Skin epidermis (tissue), 12 donors: ENCODE results near the gene TTI1.

Source experiments
- H3K27ac ChIP-seq, 21 experiments: fragments of 200-600 bp; sonication (generic) in 11 of 21; one replicate each; pipeline ENCODE4 v1.5.0; 2020; ENCODE audit warnings: mild to moderate bottlenecking in 3 of 21, inconsistent platforms in 2 of 21, moderate library complexity in 2 of 21
- H3K4me3 ChIP-seq, 7 experiments: fragments of 200-600 bp; sonication (generic) in 2 of 7; one replicate each; pipeline ENCODE4 v1.5.0; 2020; ENCODE audit warnings: inconsistent platforms in 2 of 7, mild to moderate bottlenecking in 2 of 7, moderate library complexity in 1 of 7

TTI1 gene

DNA sequence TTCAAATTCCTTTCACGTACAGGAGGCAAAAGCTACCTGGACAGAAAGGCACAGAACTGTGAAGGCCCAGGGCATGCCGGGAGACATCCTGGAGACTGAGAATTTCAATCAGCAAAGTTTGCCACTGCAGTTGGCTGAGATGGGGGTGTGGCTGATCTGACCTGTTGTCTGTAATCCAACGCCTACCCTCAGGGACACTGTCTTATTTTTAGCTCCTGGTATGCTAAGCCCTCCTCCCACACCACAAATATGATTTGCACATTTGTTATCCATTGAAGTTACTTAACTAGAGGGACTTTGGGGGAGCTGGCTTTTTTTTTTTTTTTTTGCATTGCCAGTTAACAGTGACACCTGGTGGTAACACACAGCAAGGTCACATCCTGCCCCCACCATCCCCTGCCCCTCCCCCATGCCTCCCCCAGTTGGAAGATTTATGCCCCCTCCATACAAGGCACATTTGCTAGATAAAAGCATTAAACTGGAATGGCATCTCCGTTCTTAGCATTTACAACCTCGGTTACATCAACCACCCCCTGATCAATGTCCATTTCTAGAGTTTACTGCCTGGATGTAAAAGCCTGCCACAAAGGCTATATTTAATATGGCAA is 40.4 kb downstream of the TTI1 start:
- H3K4me3 ChIP-seq = no peak overlapping the region
- no peak overlapping the region for H3K27ac ChIP-seq

DNA sequence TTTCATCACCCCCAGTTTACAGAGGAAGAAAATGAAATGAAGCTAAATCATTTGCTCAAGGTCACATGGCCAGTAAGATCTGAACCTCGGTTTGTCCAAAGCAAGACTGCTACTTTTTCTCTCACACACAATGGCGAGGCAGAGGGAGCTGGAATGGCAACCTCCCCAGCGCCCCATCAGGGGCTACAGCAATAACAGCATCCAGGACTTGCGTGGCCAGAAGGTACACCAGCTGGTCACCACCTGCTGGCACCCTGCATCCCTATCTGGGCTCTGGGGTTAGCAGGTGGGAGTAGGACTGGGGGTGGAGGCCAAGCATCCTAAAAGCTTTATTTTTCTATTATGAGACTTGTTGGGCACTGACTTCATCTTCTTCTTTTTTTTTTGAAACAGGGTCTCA is 41.3 kb downstream of the TTI1 start:
- no peak overlapping the region for H3K4me3 ChIP-seq
- H3K27ac ChIP-seq = peak overlapping the region in 2 of 21 experiments; percentile 27 to 69

DNA sequence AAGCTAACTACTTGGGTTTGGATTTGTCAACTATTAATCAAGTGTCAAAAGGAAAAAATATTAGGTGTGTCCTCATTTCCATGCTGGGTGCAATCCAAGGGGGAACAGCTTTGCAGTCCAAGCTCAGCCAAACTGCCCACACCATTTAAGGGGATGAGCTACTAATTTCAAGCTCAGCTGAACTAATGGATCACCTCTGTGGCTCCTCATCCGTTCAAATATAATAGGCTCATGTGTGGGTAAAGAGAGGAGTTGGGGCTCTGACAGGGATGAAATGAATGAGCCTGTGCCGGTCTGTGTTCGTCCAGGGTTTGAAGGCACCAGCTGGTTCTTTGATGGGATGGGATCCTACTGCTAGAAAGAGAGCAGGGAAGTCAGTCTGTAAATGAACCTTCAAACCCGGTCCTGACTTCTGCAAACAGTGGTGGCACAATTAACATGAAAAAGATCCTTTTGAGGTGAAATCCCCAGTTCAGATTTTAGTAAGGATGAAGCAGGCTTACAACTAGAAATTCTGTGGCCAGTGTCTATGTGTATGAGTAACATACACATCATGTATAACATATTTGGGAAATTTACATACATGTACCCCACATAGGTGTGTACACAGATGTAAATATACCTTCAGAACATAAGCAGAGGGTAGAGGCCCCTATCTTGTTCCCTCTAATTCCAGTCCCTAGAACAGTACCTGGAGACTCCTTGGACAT is 41.9 kb downstream of the TTI1 start:
- Histone ChIP-seq H3K4me3 (no peak overlapping the region), H3K27ac (peak overlapping the region in 2 of 21 experiments; percentile 27 to 69)

DNA sequence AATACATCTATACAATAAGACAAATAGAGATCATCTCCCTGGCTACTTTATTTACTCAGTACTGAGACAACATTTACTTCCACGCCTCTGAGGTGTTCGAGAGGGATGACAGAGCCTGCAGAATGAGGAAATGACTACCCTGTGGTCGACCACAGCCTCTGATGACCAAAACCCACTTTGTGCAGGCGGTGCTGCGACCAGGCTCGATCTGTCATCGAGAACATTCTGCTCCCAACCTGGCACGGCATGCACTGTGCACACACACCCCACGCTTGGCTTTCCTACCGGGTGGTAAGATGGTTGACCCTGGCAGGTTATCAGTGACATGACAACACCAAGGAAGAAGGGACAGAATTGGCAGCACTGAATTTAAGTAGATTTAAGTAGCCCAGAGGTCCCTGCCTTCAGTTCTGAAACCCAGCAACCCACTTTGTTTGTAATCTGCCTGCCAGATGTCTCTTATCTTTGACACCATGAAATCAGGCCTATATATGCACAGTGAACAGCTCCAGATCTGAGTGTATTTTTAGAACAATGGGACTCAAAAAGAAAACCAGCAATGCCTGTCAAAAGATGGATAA is 42.6 kb downstream of the TTI1 start:
- Histone ChIP-seq H3K4me3 (no peak overlapping the region), H3K27ac (peak overlapping the region in 2 of 21 experiments; percentile 27 to 69)

DNA sequence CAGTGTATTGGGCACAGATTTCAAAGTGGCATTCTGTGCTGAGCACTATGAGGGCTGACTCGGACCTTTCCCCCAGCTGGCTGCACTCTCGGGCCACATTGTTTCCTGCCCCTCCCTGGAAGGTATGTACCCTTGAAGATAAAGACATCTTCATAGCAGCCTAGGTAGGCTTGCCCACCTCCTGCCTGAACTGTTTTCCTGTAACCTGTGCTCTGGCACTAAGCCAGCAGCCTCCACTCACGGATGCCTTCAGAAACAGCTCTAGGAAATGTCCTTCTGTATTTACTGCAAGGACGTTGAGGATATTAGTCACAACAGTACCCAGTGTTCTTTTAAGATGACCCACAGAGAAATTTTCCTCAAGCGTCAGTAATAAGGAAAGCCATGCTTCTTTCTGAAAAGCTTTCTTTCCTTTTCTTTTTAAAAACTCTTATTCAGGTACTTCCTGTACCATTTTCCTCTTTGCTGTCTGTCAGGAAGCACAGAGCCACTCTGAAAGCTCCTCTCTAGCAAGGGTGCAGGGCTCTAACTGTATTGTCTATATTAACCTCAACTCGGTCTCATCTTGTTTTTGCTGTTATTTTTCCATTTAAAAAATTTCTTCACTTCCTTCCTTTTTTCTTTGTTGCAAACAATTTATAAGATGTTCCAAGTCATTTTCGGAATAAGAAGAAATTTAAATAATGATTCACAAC is 43.5 kb downstream of the TTI1 start:
- Histone ChIP-seq H3K27ac (peak overlapping the region in 5 of 21 experiments; percentile 11 to 39 (median 27)), H3K4me3 (no peak overlapping the region)

DNA sequence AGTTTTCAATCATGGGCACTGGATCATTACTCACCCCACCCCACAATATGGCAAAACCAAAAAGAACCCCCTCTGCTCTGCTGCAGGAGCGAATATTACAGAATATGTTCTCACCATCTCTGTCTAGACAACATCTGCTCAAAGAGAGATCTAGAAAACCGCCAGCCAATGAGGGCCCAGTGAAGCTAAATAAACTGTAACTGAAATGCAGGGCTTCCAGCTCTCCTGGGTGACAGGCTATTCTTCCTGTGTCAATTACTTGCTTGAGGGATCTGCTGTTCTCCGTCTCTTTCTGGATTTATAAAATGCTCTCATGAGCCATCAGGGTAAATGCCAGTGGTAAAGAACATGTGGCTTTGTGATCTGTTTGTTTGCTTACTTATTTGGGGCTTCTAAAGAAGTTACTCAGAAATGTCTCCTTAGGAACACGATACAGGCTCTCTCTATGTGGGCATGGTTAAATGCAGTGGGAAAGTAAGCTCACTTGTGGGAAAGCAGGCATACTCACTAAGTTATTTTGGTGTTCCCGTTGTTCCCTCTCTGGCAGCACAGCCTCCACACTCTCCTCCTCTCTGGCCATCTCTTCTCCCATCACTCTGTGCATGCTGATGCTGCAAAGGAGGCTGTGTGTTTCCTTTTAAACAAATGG is 44.8 kb downstream of the TTI1 start:
- Histone ChIP-seq H3K4me3 (no peak overlapping the region), H3K27ac (no peak overlapping the region)

DNA sequence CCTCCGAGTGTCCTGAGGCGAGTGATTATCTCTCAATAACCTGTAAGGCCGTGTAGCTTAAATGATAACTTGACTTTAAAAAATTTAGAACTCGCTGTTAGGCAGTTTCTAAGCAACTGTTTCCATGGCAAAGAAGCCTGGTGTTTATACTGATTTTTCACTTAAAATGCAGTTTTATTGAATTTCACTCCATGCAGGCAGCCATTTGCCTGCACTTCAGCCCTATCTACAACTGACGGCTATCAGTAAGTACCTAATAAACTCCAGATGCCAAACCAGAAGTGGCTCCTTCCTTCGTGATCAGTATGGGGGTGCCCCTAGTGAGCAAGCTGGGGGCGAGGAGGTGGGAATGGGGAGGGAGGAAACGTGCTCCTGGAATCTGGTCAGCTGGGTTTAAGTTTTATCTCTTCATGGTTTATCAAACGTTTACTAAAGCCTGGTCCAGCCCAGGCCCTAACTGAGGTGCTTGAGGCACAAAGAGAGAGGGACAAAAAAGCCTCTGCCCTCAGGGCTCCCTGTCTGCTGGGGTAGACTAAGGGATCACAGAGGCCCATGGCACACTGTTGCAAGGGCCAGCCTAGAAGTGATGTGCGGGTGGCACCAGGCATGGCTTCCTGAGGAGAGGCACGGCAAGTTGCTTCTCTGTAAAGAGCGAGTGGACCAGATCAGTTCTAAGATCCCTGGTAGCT is 45.5 kb downstream of the TTI1 start:
- no peak overlapping the region for H3K27ac ChIP-seq

DNA sequence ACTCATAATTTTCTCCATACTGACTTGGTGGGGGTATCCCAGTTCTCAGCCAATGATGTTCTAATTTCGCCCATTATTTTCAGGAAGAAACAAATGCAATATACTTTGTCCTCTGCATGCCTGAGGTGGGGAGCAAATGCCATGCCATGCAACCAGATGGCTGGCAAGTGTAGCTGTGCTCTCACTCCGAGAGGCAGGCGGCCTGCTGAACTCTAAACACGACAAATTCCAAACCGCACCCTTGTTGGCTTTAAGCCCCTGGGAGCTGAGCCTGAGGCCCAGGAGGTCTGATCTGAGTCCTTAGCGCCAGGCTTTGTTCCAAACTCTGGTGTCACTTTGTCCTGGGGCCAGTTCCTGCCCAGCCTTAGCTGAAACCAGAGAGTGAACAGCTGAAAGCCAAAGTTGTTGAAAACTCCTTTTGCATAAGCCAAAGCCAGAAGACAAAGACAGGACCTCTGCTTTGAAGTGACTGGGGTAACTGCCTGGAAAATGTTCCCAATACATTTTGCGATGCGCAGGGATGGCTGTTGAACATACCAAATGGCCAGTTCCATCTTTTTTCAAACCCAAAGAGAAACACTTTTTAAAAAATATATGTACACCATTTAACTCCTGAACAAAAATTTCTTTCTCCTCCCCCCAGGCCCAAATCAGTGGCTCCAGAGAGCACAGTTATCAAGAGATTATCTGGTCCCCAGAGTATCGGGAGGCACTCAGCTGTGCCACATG is 46.2 kb downstream of the TTI1 start:
- no peak overlapping the region for H3K4me3 ChIP-seq
- peak overlapping the region in 1 of 21 experiments; percentile 30 for H3K27ac ChIP-seq

More for the DNA sequence above, 45.5 kb downstream of the TTI1 start:
- no peak overlapping the region for H3K4me3 ChIP-seq

DNA sequence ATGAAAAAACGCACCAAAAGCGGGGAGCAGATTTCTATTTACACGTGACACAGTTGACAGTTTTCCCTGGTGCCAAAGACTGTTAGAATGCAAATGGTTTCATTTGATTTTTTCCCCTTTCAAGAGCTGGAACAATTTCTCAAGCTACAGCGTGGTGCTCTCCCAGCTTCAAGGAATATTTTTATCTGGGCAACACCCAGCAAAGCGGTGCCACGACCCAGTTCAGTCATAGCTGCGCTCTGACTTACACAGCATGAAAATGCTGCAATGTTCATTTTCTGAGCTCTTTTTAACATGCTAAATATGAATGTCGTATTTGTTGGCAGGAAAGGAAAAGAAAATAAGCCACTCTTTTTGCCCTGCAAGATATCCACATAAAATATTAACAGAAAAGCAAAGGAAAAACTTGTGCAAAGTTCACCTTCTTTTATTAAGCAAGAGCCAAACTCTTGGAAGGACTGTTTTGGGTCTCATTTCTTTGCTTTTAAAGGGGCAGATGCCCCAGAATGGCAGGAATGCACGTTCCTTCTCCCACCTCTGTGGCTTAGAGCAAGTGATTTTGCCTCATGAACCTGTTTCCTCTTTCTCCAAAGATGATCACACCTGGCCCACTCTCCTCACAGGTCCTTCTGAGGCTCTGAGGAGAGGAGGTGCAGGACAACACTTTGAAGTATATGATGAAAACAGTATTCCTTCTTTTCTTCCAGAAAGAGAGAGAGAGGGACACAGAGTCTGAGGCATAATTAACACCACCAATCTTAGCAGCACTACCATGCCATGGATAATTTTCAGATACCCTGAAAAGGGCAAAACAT is 47.0 kb downstream of the TTI1 start:
- Histone ChIP-seq H3K27ac (peak overlapping the region in 1 of 21 experiments; percentile 19), H3K4me3 (no peak overlapping the region)

DNA sequence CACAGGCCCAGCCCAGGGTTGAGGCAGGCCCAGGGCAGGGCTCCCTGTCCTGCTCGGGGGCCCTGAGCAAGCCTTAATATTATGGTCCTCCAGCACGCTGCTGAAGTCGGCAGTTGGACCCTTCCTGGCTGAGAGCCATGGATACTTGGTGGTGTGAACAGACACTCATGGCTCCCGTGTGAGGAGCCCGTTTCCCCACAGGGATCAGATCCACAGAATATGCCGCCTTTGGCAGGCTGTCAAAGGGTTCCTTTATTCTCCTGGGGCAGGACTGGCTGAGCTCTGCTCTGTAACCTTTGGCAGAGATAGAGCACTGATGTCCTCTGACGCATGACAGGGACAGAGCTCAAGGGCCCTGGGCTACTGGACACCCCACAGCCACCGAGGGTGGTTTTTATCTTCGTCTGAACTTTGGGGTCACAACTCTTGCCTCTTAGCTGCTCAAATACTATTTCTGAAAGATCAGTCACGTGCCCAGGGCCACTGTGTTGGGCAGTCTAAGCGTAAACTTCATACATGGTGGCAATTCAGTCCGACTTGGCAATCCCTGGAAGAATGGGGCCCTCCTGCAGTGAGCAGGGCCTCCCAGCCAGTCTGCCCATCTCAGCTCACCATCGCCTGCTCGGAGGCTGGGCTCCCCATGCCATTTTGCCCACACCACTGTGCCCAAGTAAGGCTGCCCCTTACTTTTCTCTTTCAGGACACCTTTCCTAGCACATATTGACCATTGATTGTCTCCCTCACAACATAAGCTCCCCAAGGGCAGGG is 49.1 kb downstream of the TTI1 start:
- Histone ChIP-seq H3K4me3 (no peak overlapping the region), H3K27ac (no peak overlapping the region)

DNA sequence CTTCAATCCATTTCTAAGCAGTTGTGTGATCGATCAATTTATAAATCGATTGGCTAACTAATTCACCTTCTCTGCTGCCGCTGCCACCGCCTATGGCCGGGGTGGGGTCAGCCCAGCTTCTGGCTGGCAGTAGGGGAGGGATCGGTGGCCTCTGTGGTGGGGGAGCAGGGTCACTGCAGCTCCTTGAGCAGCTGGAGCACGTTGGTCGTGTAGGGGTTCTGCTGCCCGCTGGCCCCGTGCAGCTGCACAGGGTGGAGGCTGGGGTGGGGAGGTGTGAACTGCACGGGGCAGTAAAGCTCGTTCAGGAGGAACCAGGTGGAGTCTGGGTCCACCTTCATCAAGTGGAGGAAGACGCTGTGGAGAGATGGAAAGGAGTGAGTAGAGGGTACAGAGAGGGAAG is 50.0 kb downstream of the TTI1 start:
- Histone ChIP-seq H3K27ac (no peak overlapping the region), H3K4me3 (no peak overlapping the region)

DNA sequence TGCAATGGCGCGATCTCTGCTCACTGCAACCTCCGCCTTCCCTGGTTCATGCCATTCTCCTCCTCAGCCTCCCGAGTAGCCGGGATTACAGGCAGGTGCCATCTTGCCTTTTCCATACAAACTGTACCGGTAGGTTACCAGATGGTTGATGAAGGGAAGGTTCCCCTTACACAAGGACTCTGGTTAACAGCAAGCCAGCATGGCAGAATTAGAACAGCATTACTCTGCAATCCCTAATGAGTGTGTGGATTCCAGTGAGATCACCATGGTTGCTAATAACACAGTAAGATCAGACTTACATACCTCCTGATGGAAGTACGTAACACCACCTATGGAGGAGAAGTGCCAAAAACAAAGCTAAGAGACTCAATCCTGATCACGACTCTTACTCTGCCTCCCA is 51.7 kb downstream of the TTI1 start:
- H3K27ac ChIP-seq = no peak overlapping the region
- H3K4me3 ChIP-seq = no peak overlapping the region

DNA sequence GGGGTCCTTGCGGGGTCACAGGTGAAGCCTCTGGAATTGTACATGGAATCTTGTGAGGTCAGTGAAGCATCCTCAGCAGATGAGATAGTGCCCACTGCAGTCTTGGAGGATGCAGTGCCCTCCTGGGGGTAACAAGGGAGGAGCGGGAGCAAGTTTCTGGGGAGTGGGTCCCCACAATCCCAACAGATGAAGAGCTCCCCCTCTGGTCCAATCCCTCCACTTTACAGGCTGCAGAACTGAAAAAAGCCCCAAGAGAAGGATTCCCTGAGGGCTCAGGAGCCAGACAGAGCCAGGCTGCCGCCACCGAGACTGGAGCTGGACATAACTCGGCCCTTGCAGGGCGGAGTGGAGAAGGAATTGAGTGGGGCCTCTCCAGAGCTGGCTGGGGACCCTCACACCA is 52.4 kb downstream of the TTI1 start:
- Histone ChIP-seq H3K4me3 (no peak overlapping the region), H3K27ac (no peak overlapping the region)

DNA sequence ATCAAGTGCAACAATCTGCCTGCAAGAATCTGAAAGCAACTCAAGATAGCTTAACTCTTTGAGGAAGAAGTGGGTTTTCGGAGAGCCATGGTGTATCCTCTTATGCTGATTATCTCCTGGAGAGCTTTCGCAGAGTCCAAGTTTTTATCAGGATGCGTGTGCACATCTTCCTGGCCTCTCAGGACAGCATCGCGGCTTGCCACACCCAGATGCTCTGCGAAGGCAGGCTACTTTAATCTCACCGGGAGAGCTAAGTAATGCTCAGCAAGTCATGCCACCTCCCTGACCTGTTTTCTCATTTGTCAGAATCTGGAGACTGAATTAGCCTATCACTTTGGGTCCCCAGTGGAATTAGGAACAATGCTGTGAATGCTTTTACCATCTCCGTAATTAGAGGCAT is 52.9 kb downstream of the TTI1 start:
- Histone ChIP-seq H3K4me3 (no peak overlapping the region), H3K27ac (no peak overlapping the region)

DNA sequence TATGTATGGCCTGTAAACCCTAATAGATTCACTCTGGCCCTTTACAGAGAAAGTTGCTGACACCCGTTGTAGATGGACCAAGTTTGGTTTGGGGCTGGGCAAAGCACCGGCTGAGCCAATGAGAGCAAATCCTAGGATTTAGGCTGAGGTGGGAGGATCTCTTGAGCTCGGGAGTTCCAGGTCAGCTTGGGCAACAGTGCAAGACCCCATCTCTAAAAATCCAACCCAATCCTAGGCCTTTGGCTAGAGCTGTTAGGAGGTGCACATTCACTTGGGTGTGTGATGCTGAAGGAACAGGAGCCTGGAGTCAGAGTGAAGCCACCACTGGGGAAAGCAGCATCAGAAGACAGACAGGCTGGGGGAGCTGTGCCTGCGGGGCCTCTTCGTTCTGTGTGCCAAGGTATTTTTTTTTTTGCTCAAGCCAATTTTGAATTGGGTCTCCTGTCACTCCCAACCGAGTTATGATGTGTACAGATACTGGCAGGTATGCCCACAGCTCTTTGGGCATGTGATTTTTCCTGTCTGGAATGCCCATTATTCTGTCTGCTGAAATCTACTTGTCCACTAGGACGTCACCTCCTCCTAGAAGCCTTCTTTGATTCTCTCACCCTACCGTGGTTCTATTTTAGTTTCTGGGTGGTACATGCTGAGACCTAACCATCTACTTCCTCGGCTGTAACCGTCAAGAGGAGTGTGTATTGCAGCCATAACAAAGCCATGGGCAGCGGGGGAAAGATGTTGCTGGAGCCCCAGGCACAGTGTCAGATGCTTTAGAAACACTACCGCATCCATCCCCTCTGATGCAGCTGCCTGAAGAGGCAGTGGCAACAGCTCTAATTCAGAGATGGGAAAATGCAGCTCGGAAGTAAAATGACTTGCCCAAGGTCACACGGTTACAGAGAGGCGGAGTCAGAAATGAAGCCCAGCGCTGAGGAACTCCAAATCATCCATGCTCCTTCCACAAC is 54.0 kb downstream of the TTI1 start:
- H3K27ac ChIP-seq = no peak overlapping the region
- H3K4me3 ChIP-seq = no peak overlapping the region

DNA sequence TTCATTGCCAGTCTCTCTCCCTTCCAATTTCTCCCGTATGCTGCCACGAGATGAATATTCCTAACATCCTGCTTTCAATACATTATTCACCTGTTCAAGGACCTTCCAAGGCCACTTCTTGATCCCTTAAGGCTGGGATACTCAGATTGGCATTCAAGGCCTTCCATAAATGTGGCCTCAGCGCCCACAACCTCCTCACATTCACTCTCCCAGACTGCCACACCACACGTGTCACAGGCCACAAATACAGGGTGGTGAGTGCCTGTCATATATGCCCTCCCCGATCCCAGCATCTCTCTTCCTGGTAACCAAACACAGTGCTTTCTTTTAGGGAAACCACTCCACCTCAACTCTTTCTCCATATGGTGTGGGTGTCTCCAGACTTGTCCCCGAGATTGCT is 55.5 kb downstream of the TTI1 start:
- Histone ChIP-seq H3K4me3 (no peak overlapping the region), H3K27ac (no peak overlapping the region)
